NK-92 (cell line): ENCODE results near the gene COA1.

Source experiments
- DNase-seq: peaks from one replicate; lab custom pipeline; 2025; ENCODE audit not compliant: unreplicated experiment; lab: John Stamatoyannopoulos, UW

The COA1 gene

GRCh38 chr7:43656997-43657396 is 72.3 kb downstream of the COA1 start:
- DNase-seq, result no peak

GRCh38 chr7:43655584-43655983 is 73.7 kb downstream of the COA1 start:
- DNase-seq, result no peak

GRCh38 chr7:43653891-43654504 is 75.3 kb downstream of the COA1 start:
- no peak for DNase-seq

GRCh38 chr7:43653466-43653865 is 75.9 kb downstream of the COA1 start:
- no peak for DNase-seq

GRCh38 chr7:43652364-43652763 is 77.0 kb downstream of the COA1 start:
- no peak for DNase-seq

- no peak for DNase-seq
These were observed 78.8 kb downstream of the COA1 start for GRCh38 chr7:43650457-43651052.

- no peak for DNase-seq
These were observed 79.5 kb downstream of the COA1 start for GRCh38 chr7:43649755-43650274.

GRCh38 chr7:43648473-43649406 is 80.6 kb downstream of the COA1 start:
- DNase-seq, result no peak

- DNase-seq, result no peak
These were observed 81.5 kb downstream of the COA1 start for GRCh38 chr7:43647673-43648472.

- DNase-seq, result no peak
These were observed 82.0 kb downstream of the COA1 start for GRCh38 chr7:43647339-43647672.

GRCh38 chr7:43646603-43647338 is 82.6 kb downstream of the COA1 start:
- no peak for DNase-seq

- DNase-seq, result no peak
These were observed 83.6 kb downstream of the COA1 start for GRCh38 chr7:43645699-43646226.

GRCh38 chr7:43643846-43644245 is 85.5 kb downstream of the COA1 start:
- DNase-seq, result no peak

GRCh38 chr7:43642897-43643630 is 86.3 kb downstream of the COA1 start:
- no peak for DNase-seq

- DNase-seq, result no peak
These were observed 88.6 kb downstream of the COA1 start for GRCh38 chr7:43640679-43641078.

GRCh38 chr7:43639858-43640491 is 89.3 kb downstream of the COA1 start:
- DNase-seq, result no peak

GRCh38 chr7:43637114-43637806 is 92.1 kb downstream of the COA1 start:
- DNase-seq, result no peak

- DNase-seq, result no peak
These were observed 93.2 kb downstream of the COA1 start for GRCh38 chr7:43636093-43636492.
